SK-N-SH (cell line): ENCODE results near the gene ADAMTSL1. TPM values are rescaled to one million over a fixed set of nuclear protein-coding genes. Genes with fewer than 3 reads are reported as not detected.

Experiments used
- CTCF ChIA-PET: fragments of 300-600, 350-600 bp; formaldehyde crosslinking; extraction: SDS; loops from one replicate; lab custom pipeline; 2021; lab: Yijun Ruan, JAX
- POLR2A ChIA-PET: fragments of 350-600 bp; sonication (Branson Sonifier 250); formaldehyde crosslinking; extraction: SDS; loops from one replicate; lab custom pipeline; 2020; ENCODE audit warnings: antibody characterized with exemption, inconsistent platforms; lab: Yijun Ruan, JAX
- DNase-seq: peaks from one replicate; pipeline ENCODE4 v3.0.0; 2012
- H2AFZ ChIP-seq: fragments of 200-600 bp; sonication (generic); 2 replicates; pipeline ENCODE4 v1.8.1; 2016; ENCODE audit warnings: antibody characterized with exemption, mild to moderate bottlenecking, low read depth
- H3F3A ChIP-seq: fragments of 200-600 bp; sonication (generic); replicated peaks from 2 replicates; pipeline ENCODE3; 2016; ENCODE audit warnings: antibody characterized with exemption, mild to moderate bottlenecking; ENCODE audit not compliant: insufficient read depth
- H3K27ac ChIP-seq, 2 experiments: fragments of 200-500 bp in 1 of 2; fragments of 200-600 bp in 1 of 2; sonication (Bioruptor generic) in 1 of 2; sonication (generic), shearing (Covaris generic) in 1 of 2; 2 replicates each; pipeline versions ENCODE4 v1.5.1 to v1.6.1; 2014 to 2016; ENCODE audit warnings: low read depth in 2 of 2, inconsistent platforms in 1 of 2, low read length in 1 of 2, mild to moderate bottlenecking in 1 of 2, mixed read lengths in 1 of 2
- H3K27me3 ChIP-seq: fragments of 200-600 bp; sonication (generic), shearing (Covaris generic); 2 replicates; pipeline ENCODE4 v1.6.1; 2016; ENCODE audit warnings: mixed run types; ENCODE audit not compliant: insufficient read depth
- H3K36me3 ChIP-seq, 2 experiments: fragments of 200-500 bp in 1 of 2; fragments of 200-600 bp in 1 of 2; sonication (Bioruptor generic) in 1 of 2; sonication (generic) in 1 of 2; replicated peaks in 1 of 2; 2 replicates each; pipeline versions ENCODE3 to v1.5.1; 2014 to 2016; ENCODE audit warnings: low read length in 1 of 2, mild to moderate bottlenecking in 1 of 2; ENCODE audit not compliant: insufficient read depth in 2 of 2, control insufficient read depth in 1 of 2
- H3K4me1 ChIP-seq, 2 experiments: fragments of 200-500 bp in 1 of 2; fragments of 200-600 bp in 1 of 2; sonication (Bioruptor generic) in 1 of 2; sonication (generic), shearing (Covaris generic) in 1 of 2; 2 replicates each; pipeline versions ENCODE4 v1.5.1 to v1.6.1; 2014 to 2016; ENCODE audit warnings: low read depth in 1 of 2, low read length in 1 of 2, mixed run types in 1 of 2; ENCODE audit not compliant: insufficient read depth in 2 of 2, control insufficient read depth in 1 of 2
- H3K4me2 ChIP-seq: fragments of 200-600 bp; sonication (generic), shearing (Covaris generic); 2 replicates; pipeline ENCODE4 v1.6.1; 2017; ENCODE audit warnings: mixed run types
- H3K4me3 ChIP-seq, 2 experiments: fragments of 200-500 bp in 1 of 2; fragments of 200-600 bp in 1 of 2; sonication (Bioruptor generic) in 1 of 2; sonication (generic), shearing (Covaris generic) in 1 of 2; 2 replicates each; pipeline versions ENCODE4 v1.5.1 to v1.8.1; 2014 to 2016; ENCODE audit warnings: low read depth in 2 of 2, inconsistent platforms in 1 of 2, low read length in 1 of 2, mild to moderate bottlenecking in 1 of 2, mixed read lengths in 1 of 2, moderate library complexity in 1 of 2
- H3K79me2 ChIP-seq: fragments of 200-600 bp; sonication (generic); 2 replicates; pipeline ENCODE4 v1.8.1; 2017; ENCODE audit warnings: mild to moderate bottlenecking; ENCODE audit not compliant: insufficient read depth
- H3K9ac ChIP-seq: fragments of 200-600 bp; sonication (generic); 2 replicates; pipeline ENCODE4 v1.6.1; 2017; ENCODE audit warnings: mixed run types
- H3K9me2 ChIP-seq: fragments of 200-600 bp; sonication (generic); 2 replicates; pipeline ENCODE4 v1.6.1; 2017; ENCODE audit warnings: mixed run types
- H3K9me3 ChIP-seq: fragments of 200-600 bp; sonication (generic); 2 replicates; pipeline ENCODE4 v1.6.1; 2017; ENCODE audit warnings: mixed run types, mild to moderate bottlenecking, moderate library complexity
- H4K20me1 ChIP-seq: fragments of 200-600 bp; sonication (generic); 2 replicates; pipeline ENCODE4 v1.6.1; 2017; ENCODE audit warnings: mild to moderate bottlenecking, mixed run types; ENCODE audit not compliant: insufficient read depth
- EP300 ChIP-seq, 2 experiments: IDR thresholded peaks; 2 replicates each; pipeline versions ENCODE4 v1.4.0 to v1.6.1; 2012; ENCODE audit warnings: borderline replicate concordance in 1 of 2, low read depth in 1 of 2, low read length in 1 of 2
- FOXM1 ChIP-seq: IDR thresholded peaks from 2 replicates; pipeline ENCODE4 v1.4.0; 2012; ENCODE audit warnings: low read depth, mild to moderate bottlenecking
- GATA2 ChIP-seq: sonication (generic); formaldehyde crosslinking; IDR thresholded peaks from 2 replicates; pipeline ENCODE4 v1.5.0; 2020; ENCODE audit warnings: mild to moderate bottlenecking, missing genetic modification reagents
- PBX3 ChIP-seq: IDR thresholded peaks from 2 replicates; pipeline ENCODE4; 2012
- POLR2AphosphoS5 ChIP-seq: IDR thresholded peaks from 2 replicates; pipeline ENCODE4 v1.6.1; 2012; ENCODE audit warnings: low read depth, low read length
- RCOR1 ChIP-seq: fragments of 150-350 bp; IDR thresholded peaks from 2 replicates; pipeline ENCODE4 v1.6.1; 2017; ENCODE audit warnings: antibody characterized with exemption, low read length
- REST ChIP-seq: IDR thresholded peaks from 2 replicates; pipeline ENCODE4 v1.6.1; 2012; ENCODE audit warnings: mild to moderate bottlenecking, low read depth, low read length, moderate library complexity
- RFX5 ChIP-seq: IDR thresholded peaks from 2 replicates; pipeline ENCODE4 v1.6.1; 2012; ENCODE audit warnings: mild to moderate bottlenecking, improper control_type of control experiment, low read length
- TAF1 ChIP-seq: IDR thresholded peaks from 2 replicates; pipeline ENCODE4 v1.6.1; 2012; ENCODE audit warnings: low read depth, mild to moderate bottlenecking, low read length, moderate library complexity, borderline replicate concordance
- TCF12 ChIP-seq: IDR thresholded peaks from 2 replicates; pipeline ENCODE4 v1.4.0; 2012
- WGBS: methylation state at CpG from one replicate; pipeline ENCODE4 v1.1.6; 2017; ENCODE audit warnings: low lambda C conversion rate; 5-methylcytosine and 5-hydroxymethylcytosine counted together
- polyA plus RNA-seq, 3 experiments: library from polyadenylated mRNA; depleted of rRNA; stranded (reverse); fragments of >200 nt; gene quantifications; 2 replicates each; pipeline ENCODE4 v1.2.3, GENCODE V29; 2012
- TF ChIP-seq, protein P1 (sequence below): fragments of 150-350 bp; IDR thresholded peaks from 2 replicates; pipeline ENCODE4 v1.6.1; 2017; ENCODE audit warnings: antibody characterized with exemption, low read length, low read depth, borderline replicate concordance

The ADAMTSL1 gene
- polyA plus RNA-seq, 1 of the 3 experiments (the other 2 are of a cell fraction) = 114 TPM

DNA sequence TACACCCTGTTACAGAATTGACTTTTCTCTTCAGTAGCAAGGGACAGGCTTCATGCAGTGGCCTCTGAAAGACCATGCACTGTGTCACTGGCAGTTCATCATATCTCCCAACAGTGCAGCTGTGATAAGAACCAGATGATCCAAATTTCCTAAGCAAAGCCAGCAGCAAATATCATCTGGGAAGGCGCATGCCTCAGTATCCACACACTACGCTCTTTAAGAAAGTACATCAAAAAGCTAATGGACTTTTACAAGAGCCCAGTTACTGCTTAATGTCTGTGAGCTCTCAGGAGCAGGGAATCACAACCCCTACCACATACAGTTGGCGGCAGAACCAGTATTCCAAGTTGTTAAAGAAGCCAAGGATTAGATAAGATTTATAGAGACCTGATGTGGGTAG lies 25.1 kb downstream of the ADAMTSL1 start:
- Histone ChIP-seq H3F3A (peaks cover 13% of the 10 kb centered on the region), H3K9me2 (no peaks in the 10 kb centered on the region), H3K4me1 (peaks cover 13 to 15% of the 10 kb centered on the region in 2 experiments; a peak in 3 of 4 replicates), H3K27ac (peak overlapping the region in 1 of 2 experiments; percentile 51; a peak in 3 of 4 replicates), H3K9me3 (no peaks in the 10 kb centered on the region), H3K9ac (no peak overlapping the region), H3K27me3 (no peaks in the 10 kb centered on the region), H4K20me1 (no peaks in the 10 kb centered on the region), H3K79me2 (peaks cover 100% of the 10 kb centered on the region), H3K36me3 (peaks cover 0 to 39% of the 10 kb centered on the region in 2 experiments), H3K4me2 (no peak overlapping the region), H2AFZ (no peak overlapping the region), H3K4me3 (no peak overlapping the region)
- 77% methylated on average over 3 of the region's 3 CpGs for WGBS
- peak; percentile 47 for DNase-seq
- POLR2A ChIA-PET = no interaction called here
- TF ChIP-seq REST (no peak), PBX3 (no peak), GATA2 (CRISPR knock-in tag) (peak; percentile 52), TCF12 (peak; percentile 35; the same call in 1 of the 2 replicates), RFX5 (no peak), POLR2AphosphoS5 (0 out of 2 replicates have a peak, but pooled peaks have one; percentile 6), EP300 (IDR thresholded peaks at IDR 0.05; ENCODE audit: borderline replicate concordance in 1 of 2, low read depth in 1 of 2, low read length in 1 of 2) (peak in 1 of 2 experiments; percentile 53; a peak in 1 of 4 replicates), RCOR1 (0 out of 2 replicates have a peak, but pooled peaks have one; percentile 15), TAF1 (no peak)
- CTCF ChIA-PET = interaction anchor here (1.2 to 1.6 kb wide), 4 partner anchors 8 to 60 kb away, joined by 3 to 6 read pairs (median 4); partner anchors contain the start of gene ADAMTSL1

- H3K9me2 ChIP-seq = no peaks in the 10 kb centered on the region
- H3K4me2 ChIP-seq = no peak overlapping the region
- H3K4me1 ChIP-seq = peaks cover 11 to 13% of the 10 kb centered on the region in 2 experiments; a peak in 2 of 4 replicates
- WGBS = 44% methylated on average over 1 of the region's 1 CpG
- peaks cover 0 to 42% of the 10 kb centered on the region in 2 experiments for H3K36me3 ChIP-seq
- peak overlapping the region; percentile 6 to 51; a peak in 3 of 4 replicates for H3K27ac ChIP-seq
- H3K4me3 ChIP-seq = no peak overlapping the region
- peaks cover 100% of the 10 kb centered on the region for H3K79me2 ChIP-seq
- H4K20me1 ChIP-seq = no peaks in the 10 kb centered on the region
- no peak for DNase-seq
- H2AFZ ChIP-seq = no peak overlapping the region
- no peaks in the 10 kb centered on the region for H3K9me3 ChIP-seq
- CTCF ChIA-PET = interaction anchor here (1.2 to 1.6 kb wide), 4 partner anchors 9 to 61 kb away, joined by 3 to 6 read pairs (median 4); partner anchors contain the start of gene ADAMTSL1
- POLR2A ChIA-PET = no interaction called here
- no peak for TF ChIP-seq FOXM1
- TF ChIP-seq, protein P1, sequence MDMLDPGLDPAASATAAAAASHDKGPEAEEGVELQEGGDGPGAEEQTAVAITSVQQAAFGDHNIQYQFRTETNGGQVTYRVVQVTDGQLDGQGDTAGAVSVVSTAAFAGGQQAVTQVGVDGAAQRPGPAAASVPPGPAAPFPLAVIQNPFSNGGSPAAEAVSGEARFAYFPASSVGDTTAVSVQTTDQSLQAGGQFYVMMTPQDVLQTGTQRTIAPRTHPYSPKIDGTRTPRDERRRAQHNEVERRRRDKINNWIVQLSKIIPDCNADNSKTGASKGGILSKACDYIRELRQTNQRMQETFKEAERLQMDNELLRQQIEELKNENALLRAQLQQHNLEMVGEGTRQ = no peak
- no peak for TF ChIP-seq EP300 (IDR thresholded peaks at IDR 0.05; ENCODE audit: borderline replicate concordance in 1 of 2, low read depth in 1 of 2, low read length in 1 of 2)
- TF ChIP-seq PBX3 = peak; percentile 49
- TF ChIP-seq TCF12 = peak; percentile 46; the same call in 1 of the 2 replicates
- no peak overlapping the region for H3K9ac ChIP-seq
- peaks cover 5% of the 10 kb centered on the region for H3F3A ChIP-seq
- no peaks in the 10 kb centered on the region for H3K27me3 ChIP-seq
Measured at GRCh38 chr9:18499980-18500379, 26.0 kb downstream of the ADAMTSL1 start.
